K562 (cell line): ENCODE data around the gene ARHGAP42. TPM values are rescaled to one million over a fixed set of nuclear protein-coding genes. Genes with fewer than 3 reads are reported as not detected.
A peak's percentile ranks its signal among the peaks of the same experiment; 100 is the strongest.

Experiments
- BACH1 ChIP-seq: fragments of 200-800 bp; sonication (Bioruptor generic); IDR thresholded peaks from 2 replicates; pipeline ENCODE4 v1.6.1; 2016; ENCODE audit warnings: missing genetic modification characterization, missing compliant biosample characterization
- BCL6 ChIP-seq: fragments of 250-450 bp; sonication (Bioruptor Pico); IDR thresholded peaks from 2 replicates; pipeline ENCODE4 v1.4.0; 2020
- CEBPB ChIP-seq: fragments of 450-650 bp; IDR thresholded peaks from 2 replicates; pipeline ENCODE4 v1.6.1; 2016; ENCODE audit warnings: missing genetic modification characterization, missing compliant biosample characterization
- DPF2 ChIP-seq: fragments of 450-650 bp; IDR thresholded peaks from 2 replicates; pipeline ENCODE4 v1.6.1; 2016
- HNRNPL ChIP-seq: fragments of 200-400 bp; formaldehyde crosslinking; IDR thresholded peaks from 2 replicates; pipeline ENCODE4 v1.6.1; 2017; ENCODE audit warnings: low read depth, mild to moderate bottlenecking, low read length
- HSF4 ChIP-seq: fragments of 250-450 bp; sonication (Bioruptor Pico); IDR thresholded peaks from 2 replicates; pipeline ENCODE4 v2.1.2; 2022; ENCODE audit warnings: mild to moderate bottlenecking, moderate library complexity, borderline replicate concordance
- MAFK ChIP-seq: IDR thresholded peaks from 2 replicates; pipeline ENCODE4 v1.6.1; 2011; ENCODE audit warnings: low read length, improper control_type of control experiment
- PML ChIP-seq: IDR thresholded peaks from 2 replicates; pipeline ENCODE4 v1.6.1; 2012; ENCODE audit warnings: low read length, inconsistent platforms
- RBM39 ChIP-seq: fragments of 200-400 bp; formaldehyde crosslinking; optimal IDR thresholded peaks from 2 replicates; pipeline ENCODE3; 2018; ENCODE audit warnings: low read depth, low read length
- RUNX1 ChIP-seq: sonication (generic); IDR thresholded peaks from 2 replicates; pipeline ENCODE4 v1.6.1; 2016; ENCODE audit warnings: antibody characterized with exemption, low read depth
- SETDB1 ChIP-seq: IDR thresholded peaks from one replicate; pipeline ENCODE4 v1.6.1; 2012; ENCODE audit warnings: low read length, control low read depth, inconsistent platforms
- TCFL5 ChIP-seq: fragments of 250-450 bp; sonication (Bioruptor Pico); conservative IDR thresholded peaks from 2 replicates; pipeline ENCODE4 v1.6.1; 2021; ENCODE audit warnings: mild to moderate bottlenecking, moderate library complexity, matching md5 sums
- ZNF239 ChIP-seq: fragments of 250-450 bp; sonication (Bioruptor Pico); IDR thresholded peaks from 2 replicates; pipeline ENCODE4 v1.4.0; 2020; ENCODE audit warnings: mild to moderate bottlenecking
- polyA plus RNA-seq, 8 experiments: library from polyadenylated mRNA; depleted of rRNA in 4 of 8; stranded (reverse) in 5 of 8; unstranded in 3 of 8; fragments of >200 nt; fragmentation: Nextera tagmentation in 2 of 8; fragmentation: Illumina TruSeq in 1 of 8; extraction: Ambion mirVana in 2 of 8; extraction: Trizol in 1 of 8; gene quantifications; 2 replicates each; pipeline versions ENCODE4 v1.2.1 to v1.2.3, GENCODE V29; 2011 to 2014; ENCODE audit warnings: inconsistent platforms in 1 of 8, missing spikeins in 1 of 8
- total RNA-seq, 7 experiments: library from RNA; depleted of rRNA in 6 of 7; stranded (reverse); fragments of >200 nt in 6 of 7; fragmentation: Illumina TruSeq in 2 of 7; extraction: Trizol in 2 of 7; gene quantifications; 2 replicates each; pipeline versions ENCODE4 v1.2.1 to v1.2.3, GENCODE V29; 2011 to 2021; ENCODE audit warnings: low replicate concordance in 1 of 7
- TF ChIP-seq, protein P1 (sequence below): sonication (generic); formaldehyde crosslinking; IDR thresholded peaks from 2 replicates; pipeline ENCODE4 v1.8.0; 2022; ENCODE audit warnings: mild to moderate bottlenecking, missing genetic modification reagents
- TF ChIP-seq, protein P2 (sequence below), 2 experiments: fragments of 450-650 bp in 1 of 2; IDR thresholded peaks; 2 replicates each; pipeline ENCODE4 v1.6.1; 2011 to 2017; ENCODE audit warnings: low read depth in 2 of 2, antibody characterized with exemption in 1 of 2, borderline replicate concordance in 1 of 2, low read length in 1 of 2, mild to moderate bottlenecking in 1 of 2, mixed read lengths in 1 of 2; ENCODE audit not compliant: control insufficient read depth in 1 of 2
- TF ChIP-seq, protein P3 (sequence below): fragments of 450-650 bp; IDR thresholded peaks from 2 replicates; pipeline ENCODE4 v1.6.1; 2016; ENCODE audit warnings: missing biosample characterization, missing genetic modification characterization
- TF ChIP-seq, protein P4 (sequence below): fragments of 450-650 bp; conservative IDR thresholded peaks from 2 replicates; pipeline ENCODE4 v1.6.1; 2016; ENCODE audit warnings: missing genetic modification characterization, low read depth, mild to moderate bottlenecking, control low read depth, missing compliant biosample characterization
- TF ChIP-seq, protein P5 (sequence below): fragments of 450-650 bp; IDR thresholded peaks from one replicate; pipeline ENCODE4 v1.6.1; 2018; ENCODE audit warnings: mild to moderate bottlenecking, moderate library complexity; ENCODE audit not compliant: partially characterized antibody
- TF ChIP-seq, protein P6 (sequence below): fragments of 200-800 bp; sonication (Bioruptor generic); IDR thresholded peaks from 2 replicates; pipeline ENCODE4 v1.6.1; 2017; ENCODE audit warnings: missing genetic modification characterization, missing compliant biosample characterization

Gene ARHGAP42
- total and polyA plus RNA-seq, 9 of the 15 experiments (the other 6 are each of a cell fraction or from before 2014, with no cell fraction given): 0.95 to 6.1 (median 2.4) TPM

DNA sequence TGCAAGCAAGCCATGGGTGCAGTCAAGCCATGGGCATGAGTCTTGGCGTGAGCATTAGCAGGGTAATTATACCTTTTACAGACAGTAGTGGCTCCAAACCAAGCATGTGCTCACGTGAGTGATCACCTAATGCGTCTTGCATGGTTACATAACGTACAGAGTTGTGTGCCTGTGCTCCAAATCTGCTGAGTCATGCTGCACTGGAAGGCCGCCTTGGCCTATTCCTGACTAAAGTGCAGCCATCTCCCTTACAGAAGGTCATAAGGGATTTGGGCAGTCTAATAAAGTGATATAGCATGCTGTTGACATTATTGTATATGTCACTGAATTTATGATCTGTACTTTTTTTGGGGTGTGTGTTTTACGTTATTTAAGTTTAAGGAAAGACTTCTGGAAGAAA, 102.4 kb downstream of the ARHGAP42 start (continued):
- TF ChIP-seq, protein P1, sequence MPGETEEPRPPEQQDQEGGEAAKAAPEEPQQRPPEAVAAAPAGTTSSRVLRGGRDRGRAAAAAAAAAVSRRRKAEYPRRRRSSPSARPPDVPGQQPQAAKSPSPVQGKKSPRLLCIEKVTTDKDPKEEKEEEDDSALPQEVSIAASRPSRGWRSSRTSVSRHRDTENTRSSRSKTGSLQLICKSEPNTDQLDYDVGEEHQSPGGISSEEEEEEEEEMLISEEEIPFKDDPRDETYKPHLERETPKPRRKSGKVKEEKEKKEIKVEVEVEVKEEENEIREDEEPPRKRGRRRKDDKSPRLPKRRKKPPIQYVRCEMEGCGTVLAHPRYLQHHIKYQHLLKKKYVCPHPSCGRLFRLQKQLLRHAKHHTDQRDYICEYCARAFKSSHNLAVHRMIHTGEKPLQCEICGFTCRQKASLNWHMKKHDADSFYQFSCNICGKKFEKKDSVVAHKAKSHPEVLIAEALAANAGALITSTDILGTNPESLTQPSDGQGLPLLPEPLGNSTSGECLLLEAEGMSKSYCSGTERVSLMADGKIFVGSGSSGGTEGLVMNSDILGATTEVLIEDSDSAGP (CRISPR knock-in tag): no peak
- TF ChIP-seq HSF4: 0 out of 2 replicates have a peak, but pooled peaks have one; percentile 20
- TF ChIP-seq, protein P2, sequence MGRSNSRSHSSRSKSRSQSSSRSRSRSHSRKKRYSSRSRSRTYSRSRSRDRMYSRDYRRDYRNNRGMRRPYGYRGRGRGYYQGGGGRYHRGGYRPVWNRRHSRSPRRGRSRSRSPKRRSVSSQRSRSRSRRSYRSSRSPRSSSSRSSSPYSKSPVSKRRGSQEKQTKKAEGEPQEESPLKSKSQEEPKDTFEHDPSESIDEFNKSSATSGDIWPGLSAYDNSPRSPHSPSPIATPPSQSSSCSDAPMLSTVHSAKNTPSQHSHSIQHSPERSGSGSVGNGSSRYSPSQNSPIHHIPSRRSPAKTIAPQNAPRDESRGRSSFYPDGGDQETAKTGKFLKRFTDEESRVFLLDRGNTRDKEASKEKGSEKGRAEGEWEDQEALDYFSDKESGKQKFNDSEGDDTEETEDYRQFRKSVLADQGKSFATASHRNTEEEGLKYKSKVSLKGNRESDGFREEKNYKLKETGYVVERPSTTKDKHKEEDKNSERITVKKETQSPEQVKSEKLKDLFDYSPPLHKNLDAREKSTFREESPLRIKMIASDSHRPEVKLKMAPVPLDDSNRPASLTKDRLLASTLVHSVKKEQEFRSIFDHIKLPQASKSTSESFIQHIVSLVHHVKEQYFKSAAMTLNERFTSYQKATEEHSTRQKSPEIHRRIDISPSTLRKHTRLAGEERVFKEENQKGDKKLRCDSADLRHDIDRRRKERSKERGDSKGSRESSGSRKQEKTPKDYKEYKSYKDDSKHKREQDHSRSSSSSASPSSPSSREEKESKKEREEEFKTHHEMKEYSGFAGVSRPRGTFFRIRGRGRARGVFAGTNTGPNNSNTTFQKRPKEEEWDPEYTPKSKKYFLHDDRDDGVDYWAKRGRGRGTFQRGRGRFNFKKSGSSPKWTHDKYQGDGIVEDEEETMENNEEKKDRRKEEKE (IDR thresholded peaks at IDR 0.05; ENCODE audit: borderline replicate concordance in 1 of 2, control insufficient read depth in 1 of 2, low read depth in 2 of 2, low read length in 1 of 2): no peak
- peak; percentile 94 for TF ChIP-seq MAFK
- TF ChIP-seq, protein P3, sequence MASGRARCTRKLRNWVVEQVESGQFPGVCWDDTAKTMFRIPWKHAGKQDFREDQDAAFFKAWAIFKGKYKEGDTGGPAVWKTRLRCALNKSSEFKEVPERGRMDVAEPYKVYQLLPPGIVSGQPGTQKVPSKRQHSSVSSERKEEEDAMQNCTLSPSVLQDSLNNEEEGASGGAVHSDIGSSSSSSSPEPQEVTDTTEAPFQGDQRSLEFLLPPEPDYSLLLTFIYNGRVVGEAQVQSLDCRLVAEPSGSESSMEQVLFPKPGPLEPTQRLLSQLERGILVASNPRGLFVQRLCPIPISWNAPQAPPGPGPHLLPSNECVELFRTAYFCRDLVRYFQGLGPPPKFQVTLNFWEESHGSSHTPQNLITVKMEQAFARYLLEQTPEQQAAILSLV: 0 out of 2 replicates have a peak, but pooled peaks have one; percentile 65
- TF ChIP-seq SETDB1: no peak
- TF ChIP-seq BACH1 (tag): peak; percentile 96
- TF ChIP-seq RBM39: no peak
- 0 out of 2 replicates have a peak, but pooled peaks have one; percentile 39 for TF ChIP-seq ZNF239 (CRISPR knock-in tag)
- TF ChIP-seq, protein P4, sequence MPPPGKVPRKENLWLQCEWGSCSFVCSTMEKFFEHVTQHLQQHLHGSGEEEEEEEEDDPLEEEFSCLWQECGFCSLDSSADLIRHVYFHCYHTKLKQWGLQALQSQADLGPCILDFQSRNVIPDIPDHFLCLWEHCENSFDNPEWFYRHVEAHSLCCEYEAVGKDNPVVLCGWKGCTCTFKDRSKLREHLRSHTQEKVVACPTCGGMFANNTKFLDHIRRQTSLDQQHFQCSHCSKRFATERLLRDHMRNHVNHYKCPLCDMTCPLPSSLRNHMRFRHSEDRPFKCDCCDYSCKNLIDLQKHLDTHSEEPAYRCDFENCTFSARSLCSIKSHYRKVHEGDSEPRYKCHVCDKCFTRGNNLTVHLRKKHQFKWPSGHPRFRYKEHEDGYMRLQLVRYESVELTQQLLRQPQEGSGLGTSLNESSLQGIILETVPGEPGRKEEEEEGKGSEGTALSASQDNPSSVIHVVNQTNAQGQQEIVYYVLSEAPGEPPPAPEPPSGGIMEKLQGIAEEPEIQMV (tag): peak; percentile 55
- no peak for TF ChIP-seq DPF2
- no peak for TF ChIP-seq TCFL5 (CRISPR knock-in tag)
- TF ChIP-seq, protein P5, sequence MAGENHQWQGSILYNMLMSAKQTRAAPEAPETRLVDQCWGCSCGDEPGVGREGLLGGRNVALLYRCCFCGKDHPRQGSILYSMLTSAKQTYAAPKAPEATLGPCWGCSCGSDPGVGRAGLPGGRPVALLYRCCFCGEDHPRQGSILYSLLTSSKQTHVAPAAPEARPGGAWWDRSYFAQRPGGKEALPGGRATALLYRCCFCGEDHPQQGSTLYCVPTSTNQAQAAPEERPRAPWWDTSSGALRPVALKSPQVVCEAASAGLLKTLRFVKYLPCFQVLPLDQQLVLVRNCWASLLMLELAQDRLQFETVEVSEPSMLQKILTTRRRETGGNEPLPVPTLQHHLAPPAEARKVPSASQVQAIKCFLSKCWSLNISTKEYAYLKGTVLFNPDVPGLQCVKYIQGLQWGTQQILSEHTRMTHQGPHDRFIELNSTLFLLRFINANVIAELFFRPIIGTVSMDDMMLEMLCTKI: no peak
- TF ChIP-seq, protein P6, sequence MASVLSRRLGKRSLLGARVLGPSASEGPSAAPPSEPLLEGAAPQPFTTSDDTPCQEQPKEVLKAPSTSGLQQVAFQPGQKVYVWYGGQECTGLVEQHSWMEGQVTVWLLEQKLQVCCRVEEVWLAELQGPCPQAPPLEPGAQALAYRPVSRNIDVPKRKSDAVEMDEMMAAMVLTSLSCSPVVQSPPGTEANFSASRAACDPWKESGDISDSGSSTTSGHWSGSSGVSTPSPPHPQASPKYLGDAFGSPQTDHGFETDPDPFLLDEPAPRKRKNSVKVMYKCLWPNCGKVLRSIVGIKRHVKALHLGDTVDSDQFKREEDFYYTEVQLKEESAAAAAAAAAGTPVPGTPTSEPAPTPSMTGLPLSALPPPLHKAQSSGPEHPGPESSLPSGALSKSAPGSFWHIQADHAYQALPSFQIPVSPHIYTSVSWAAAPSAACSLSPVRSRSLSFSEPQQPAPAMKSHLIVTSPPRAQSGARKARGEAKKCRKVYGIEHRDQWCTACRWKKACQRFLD (CRISPR knock-in tag): peak; percentile 70; the same call in 1 of the 2 replicates
- TF ChIP-seq CEBPB: peak; percentile 37; the same call in 1 of the 2 replicates
- TF ChIP-seq HNRNPL: no peak
- no peak for TF ChIP-seq PML
- TF ChIP-seq BCL6 (CRISPR knock-in tag): no peak
- TF ChIP-seq RUNX1: no peak
